ENCODE results near the gene MYT1.

MYT1 gene

DNA sequence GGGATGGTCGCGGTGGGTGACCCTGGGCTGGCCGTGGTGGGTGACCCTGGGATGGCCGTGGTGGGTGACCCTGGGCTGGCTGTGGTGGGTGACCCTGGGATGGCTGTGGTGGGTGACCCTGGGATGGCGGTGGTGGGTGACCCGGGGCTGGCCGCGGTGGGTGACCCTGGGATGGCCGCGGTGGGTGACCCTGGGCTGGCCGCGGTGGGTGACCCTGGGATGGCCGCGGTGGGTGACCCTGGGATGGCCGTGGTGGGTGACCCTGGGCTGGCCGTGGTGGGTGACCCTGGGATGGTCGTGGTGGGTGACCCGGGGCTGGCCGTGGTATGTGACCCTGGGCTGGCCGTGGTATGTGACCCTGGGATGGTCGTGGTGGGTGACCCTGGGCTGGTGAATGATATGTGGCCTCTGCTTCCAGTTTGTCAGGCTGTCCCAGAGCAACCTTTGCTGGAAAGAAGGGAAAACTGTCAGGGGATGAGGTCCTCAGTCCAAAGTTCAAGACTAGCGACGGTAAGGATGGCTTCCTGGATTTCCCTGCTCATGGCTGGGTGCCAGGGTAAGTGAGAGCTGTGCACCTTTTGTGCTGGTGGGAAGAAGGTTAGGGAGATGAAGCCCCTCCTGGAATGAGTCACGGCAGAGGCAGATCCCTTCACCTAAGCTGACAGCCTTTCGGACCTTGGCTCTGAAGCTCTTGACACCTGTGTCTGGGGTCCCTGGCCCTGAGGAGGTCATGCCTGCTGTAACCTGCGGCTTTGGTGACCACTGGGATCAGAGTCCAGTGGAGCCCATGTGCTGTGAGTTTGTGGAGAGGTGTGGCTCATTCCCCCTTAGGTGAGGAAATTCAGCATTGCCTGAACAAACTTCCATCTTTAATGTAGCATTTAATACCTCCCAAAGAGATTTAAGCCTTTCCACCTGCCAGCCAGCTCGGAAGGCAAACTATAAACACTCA is 72.2 kb downstream of the MYT1 start:
- TF ChIP-seq, protein P1, sequence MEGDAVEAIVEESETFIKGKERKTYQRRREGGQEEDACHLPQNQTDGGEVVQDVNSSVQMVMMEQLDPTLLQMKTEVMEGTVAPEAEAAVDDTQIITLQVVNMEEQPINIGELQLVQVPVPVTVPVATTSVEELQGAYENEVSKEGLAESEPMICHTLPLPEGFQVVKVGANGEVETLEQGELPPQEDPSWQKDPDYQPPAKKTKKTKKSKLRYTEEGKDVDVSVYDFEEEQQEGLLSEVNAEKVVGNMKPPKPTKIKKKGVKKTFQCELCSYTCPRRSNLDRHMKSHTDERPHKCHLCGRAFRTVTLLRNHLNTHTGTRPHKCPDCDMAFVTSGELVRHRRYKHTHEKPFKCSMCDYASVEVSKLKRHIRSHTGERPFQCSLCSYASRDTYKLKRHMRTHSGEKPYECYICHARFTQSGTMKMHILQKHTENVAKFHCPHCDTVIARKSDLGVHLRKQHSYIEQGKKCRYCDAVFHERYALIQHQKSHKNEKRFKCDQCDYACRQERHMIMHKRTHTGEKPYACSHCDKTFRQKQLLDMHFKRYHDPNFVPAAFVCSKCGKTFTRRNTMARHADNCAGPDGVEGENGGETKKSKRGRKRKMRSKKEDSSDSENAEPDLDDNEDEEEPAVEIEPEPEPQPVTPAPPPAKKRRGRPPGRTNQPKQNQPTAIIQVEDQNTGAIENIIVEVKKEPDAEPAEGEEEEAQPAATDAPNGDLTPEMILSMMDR (IDR thresholded peaks at IDR 0.05; ENCODE audit: insufficient read depth, low read length, missing control alignments) = no peak
- no peak overlapping the region for H3K4me3 ChIP-seq (ENCODE audit: low read depth, low read length)
- ChIA-PET POLR2A (no interaction called here), CTCF (no interaction called here)
- no peak for DNase-seq (ENCODE audit: low read depth, low spot score)

DNA sequence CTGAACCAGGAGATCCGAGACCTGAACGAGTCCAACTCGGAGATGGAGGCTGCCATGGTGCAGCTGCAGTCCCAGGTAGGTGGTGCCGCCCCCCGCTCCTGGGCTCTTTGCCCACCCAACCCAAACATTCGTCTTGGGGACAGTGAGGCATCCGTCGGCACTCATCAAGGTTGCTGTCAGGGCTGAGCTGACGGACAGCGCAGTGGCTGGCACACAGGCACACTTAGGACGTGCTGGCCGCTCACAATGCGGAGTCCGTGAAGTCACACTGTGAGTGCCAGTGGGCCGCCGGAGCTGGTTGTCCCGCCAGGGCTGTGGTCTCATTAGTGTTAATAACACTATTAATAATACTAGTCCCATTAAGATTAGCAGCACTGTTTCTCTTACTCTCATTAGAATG is 73.1 kb downstream of the MYT1 start:
- ChIA-PET CTCF (no interaction called here), POLR2A (no interaction called here)
- no peak overlapping the region for H3K4me3 ChIP-seq (ENCODE audit: low read depth, low read length)
- DNase-seq (ENCODE audit: low read depth, low spot score) = no peak
- TF ChIP-seq, protein P1 (IDR thresholded peaks at IDR 0.05; ENCODE audit: insufficient read depth, low read length, missing control alignments) = no peak

DNA sequence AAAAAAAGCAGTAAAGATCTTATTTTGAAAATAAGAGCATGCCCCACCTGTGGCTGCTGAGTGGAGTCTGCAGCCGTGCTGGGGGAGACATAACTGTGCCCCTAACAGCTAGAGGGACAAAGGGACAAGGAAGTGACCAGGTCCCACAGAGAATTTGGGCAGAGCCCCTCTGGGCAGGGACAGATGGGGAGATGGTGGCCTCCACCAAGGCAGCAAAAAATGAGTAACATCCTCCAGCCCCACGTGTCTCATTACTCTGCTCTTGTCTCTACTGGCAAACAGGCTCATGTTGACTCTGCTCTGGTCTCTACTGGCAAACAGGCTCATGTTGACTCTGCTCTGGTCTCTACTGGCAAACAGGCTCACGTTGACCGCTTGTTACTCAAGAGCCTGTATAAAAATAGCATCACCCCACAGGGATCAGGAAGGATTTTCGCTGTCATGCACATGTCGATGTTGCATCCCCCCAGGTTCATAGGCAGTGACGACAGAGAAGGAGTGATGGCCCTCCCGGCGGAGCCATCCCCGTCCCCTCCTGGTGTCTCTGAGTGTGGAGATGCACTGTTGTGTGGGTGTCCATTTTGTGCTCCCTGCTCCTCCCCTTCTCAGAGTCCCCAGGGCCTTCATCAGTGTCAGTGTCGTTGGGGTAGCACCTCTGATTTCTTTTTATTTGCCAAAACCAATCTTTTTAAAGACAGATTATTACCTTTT is 74.0 kb downstream of the MYT1 start:
- CTCF ChIA-PET = no interaction called here
- POLR2A ChIA-PET = no interaction called here
- no peak overlapping the region for H3K4me3 ChIP-seq (ENCODE audit: low read depth, low read length)
- TF ChIP-seq, protein P1 (IDR thresholded peaks at IDR 0.05; ENCODE audit: insufficient read depth, low read length, missing control alignments) = no peak
- DNase-seq (ENCODE audit: low read depth, low spot score) = no peak

DNA sequence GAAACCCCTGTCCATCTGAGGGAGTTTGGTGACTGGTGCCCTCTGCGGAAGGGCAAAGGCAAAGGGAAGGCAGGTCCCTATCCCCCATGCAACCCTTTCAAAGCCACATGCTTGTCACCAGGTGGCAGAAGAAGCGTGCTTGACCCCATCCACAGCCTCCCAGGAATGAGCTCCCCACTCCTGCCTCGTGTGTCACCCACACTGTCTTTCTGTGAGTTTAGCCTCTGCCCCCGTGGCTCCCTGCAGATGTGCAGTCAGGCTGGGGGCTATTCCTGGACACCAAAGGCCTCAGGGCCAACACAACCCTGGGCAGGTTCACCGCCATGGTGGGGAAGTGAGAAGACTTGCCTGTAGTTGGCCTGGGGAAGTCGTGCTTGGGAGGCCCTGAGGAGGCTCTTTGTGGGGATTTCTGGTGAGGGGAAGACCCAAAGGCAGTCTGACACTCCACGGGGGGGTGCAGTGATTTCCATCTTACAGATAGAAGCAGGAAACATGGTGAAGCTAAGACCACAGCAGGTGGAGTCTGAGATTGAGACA is 74.7 kb downstream of the MYT1 start:
- ChIA-PET CTCF (no interaction called here), POLR2A (no interaction called here)
- TF ChIP-seq, protein P1 (IDR thresholded peaks at IDR 0.05; ENCODE audit: insufficient read depth, low read length, missing control alignments) = no peak
- no peak overlapping the region for H3K4me3 ChIP-seq (ENCODE audit: low read depth, low read length)
- no peak for DNase-seq (ENCODE audit: low read depth, low spot score)

DNA sequence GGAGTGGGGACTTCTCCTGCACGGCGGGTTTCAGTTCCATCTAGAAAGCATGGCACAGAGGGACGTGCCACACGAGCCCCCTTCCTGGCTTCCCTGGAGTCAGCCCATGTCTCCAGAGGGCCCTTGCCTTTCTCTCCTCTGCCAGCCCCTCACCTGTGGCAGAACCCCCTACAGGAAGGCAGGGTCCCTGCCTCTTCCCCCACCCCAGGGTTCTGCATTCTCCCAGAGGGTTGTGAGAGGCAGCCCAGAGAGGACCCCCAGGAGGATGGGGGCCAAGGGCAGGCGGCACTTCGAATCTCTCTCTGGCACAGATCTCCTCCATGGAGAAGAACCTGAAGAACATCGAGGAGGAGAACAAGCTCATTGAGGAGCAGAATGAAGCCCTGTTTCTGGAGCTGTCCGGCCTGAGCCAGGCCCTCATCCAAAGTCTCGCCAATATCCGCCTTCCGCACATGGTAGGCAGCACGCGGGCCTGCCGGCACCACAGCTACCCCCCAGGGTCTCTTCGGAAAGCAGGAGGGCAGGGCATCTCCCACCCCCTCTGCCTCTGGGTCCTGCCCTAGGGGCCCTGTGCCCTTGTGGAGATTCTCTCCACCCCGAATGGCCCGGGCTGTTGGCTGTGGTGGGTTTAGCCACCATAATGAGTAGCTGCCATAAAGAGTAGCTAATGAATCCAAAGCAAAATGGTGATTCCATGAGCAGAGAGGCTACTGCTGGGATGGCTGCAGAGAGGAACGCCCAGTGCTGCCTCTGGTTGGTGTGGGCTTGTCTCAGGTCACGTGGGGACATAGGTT is 75.4 kb downstream of the MYT1 start:
- ChIA-PET CTCF (no interaction called here), POLR2A (no interaction called here)
- no peak overlapping the region for H3K4me3 ChIP-seq (ENCODE audit: low read depth, low read length)
- DNase-seq (ENCODE audit: low read depth, low spot score) = no peak
- TF ChIP-seq, protein P1 (IDR thresholded peaks at IDR 0.05; ENCODE audit: insufficient read depth, low read length, missing control alignments) = no peak

Measured in AG04449 (cell line).